ENCODE data around the gene RNF144A. TPM values are rescaled to one million over a fixed set of nuclear protein-coding genes. Genes with fewer than 3 reads are reported as not detected.

The RNF144A gene
- total and polyA plus RNA-seq, 2 donors, result 4.3 to 28.5 TPM

DNA sequence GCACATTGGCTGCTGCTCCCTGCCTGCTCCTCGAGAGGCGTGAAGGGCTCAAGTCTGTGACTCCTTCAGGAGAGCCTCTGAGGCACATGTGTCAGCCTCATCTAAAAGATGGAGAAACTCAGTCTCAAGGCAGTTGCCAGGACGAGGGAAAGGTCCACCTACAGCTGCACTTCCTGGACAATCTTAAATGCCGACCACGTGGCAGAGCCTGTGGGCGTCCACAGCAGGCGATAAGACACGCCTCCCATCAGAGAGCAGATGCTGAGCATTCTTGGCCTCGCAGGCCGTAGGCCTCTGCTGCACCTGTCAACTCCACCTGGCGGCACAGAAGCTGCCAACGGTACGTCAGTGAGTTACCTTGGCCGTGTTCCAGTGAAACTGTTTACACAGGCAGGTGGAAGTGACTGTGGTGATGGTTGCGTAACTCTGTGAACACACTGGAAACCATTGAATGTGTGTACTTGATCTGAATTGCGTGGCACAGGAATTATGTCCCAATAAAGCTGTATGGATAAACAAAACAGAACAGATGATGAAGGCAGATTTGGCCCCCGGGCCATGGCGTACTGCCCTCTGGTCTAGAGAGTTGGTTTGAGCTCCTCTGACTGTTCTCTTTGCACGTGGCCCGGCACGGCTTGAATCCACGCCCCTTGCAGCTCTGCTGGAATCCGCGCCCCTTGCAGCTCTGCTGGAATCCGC, 114.5 kb downstream of the RNF144A start:
- no peak overlapping the region for H3K27ac ChIP-seq (ENCODE audit: low read depth)
- H3K36me3 ChIP-seq (ENCODE audit: insufficient read depth), result no peaks in the 10 kb centered on the region
- H3K4me1 ChIP-seq (ENCODE audit: insufficient read depth), result no peaks in the 10 kb centered on the region
- 79% methylated on average over 25 of the region's 25 CpGs for WGBS
- H3K4me3 ChIP-seq (ENCODE audit: low read depth, low read length), result no peak overlapping the region
- peak; percentile 68 for DNase-seq (ENCODE audit: extremely low spot score)

DNA sequence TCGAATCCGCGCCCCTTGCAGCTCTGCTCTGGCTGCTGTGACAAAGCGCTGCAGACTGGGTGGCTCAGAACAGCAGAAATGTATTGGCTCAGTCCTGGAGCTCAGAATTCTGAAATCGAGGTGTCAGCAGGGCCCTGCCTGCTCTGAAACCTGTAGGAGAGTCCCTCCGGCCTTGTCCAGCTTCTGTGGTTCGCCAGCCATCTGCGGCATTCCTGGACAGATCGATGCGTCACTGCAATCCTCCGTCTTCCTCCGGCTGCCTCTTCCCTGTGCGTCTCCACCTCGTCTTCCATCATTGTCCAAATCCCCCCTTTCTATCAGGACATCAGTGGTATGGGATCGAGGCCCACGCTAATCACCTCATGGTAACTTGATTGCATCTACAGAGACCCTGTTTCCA, 115.2 kb downstream of the RNF144A start:
- Histone ChIP-seq H3K4me3 (ENCODE audit: low read depth, low read length) (no peak overlapping the region), H3K27ac (ENCODE audit: low read depth) (no peak overlapping the region), H3K4me1 (ENCODE audit: insufficient read depth) (no peaks in the 10 kb centered on the region), H3K36me3 (ENCODE audit: insufficient read depth) (no peaks in the 10 kb centered on the region)
- no peak for DNase-seq (ENCODE audit: extremely low spot score)
- 98% methylated on average over 16 of the region's 16 CpGs for WGBS

DNA sequence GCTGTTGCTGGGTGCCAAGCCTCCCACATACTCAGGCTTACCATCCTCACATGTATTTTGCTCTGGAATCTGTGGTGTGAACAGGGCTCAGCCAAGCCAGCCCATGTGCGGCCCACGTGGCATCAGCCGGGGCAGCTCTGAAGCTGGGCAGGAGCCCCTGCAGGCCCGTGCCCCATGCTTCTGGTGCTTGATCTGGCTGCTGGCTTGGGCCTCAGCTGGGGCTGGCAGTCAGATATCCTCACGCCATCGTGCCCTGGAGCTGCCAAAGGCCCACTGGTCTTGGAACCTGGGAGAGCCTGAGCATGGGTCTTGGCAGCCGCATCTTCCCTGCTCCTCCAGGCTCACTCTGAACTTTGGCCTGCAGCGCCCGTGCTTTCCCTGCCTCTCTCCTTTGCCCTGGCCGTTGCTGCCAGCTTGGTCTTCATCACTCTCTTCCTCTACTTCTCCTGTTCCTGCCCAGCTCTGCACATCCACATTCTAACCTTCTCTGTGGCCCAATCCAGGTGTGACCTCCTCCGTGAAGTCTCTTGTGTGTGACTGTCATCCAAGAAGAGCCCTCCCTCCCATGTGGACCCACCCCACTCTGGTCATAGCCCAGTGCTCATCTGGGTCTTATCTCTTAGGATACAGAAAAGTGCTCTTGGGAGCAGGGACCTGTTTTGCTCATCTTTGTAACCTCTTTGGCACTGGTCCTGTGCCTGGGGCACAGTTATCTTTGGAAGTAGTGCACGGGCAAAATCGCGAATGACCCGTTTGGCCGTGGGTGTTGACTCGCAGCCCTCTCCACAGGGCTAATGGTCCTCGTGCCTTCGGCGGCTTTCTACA, 116.1 kb downstream of the RNF144A start:
- H3K36me3 ChIP-seq (ENCODE audit: insufficient read depth), result no peaks in the 10 kb centered on the region
- H3K4me1 ChIP-seq (ENCODE audit: insufficient read depth), result no peaks in the 10 kb centered on the region

DNA sequence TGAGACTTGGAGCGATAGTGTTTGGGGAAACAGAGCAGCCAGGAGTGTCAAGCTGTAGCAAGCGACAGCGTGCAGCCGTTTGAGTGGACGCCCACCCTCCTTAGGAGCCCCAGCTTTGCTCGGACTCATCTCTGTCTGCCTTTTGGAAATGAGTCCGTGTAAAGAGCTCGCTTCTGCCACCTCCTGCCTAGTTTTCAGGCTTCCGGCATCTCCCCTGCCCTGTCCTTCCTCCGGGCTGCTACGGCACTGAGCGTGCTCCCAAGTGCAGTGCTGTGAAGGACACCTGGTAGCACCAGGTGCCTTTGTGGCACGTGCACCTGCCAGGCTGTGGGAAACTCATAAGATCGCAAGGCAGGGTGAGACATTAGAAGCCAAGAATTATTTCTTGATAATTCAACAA, 117.1 kb downstream of the RNF144A start:
- DNase-seq (ENCODE audit: extremely low spot score), result no peak
- Histone ChIP-seq H3K36me3 (ENCODE audit: insufficient read depth) (no peaks in the 10 kb centered on the region), H3K4me3 (ENCODE audit: low read depth, low read length) (no peak overlapping the region), H3K4me1 (ENCODE audit: insufficient read depth) (no peaks in the 10 kb centered on the region), H3K27ac (ENCODE audit: low read depth) (no peak overlapping the region)
- WGBS, result 37% methylated on average over 14 of the region's 14 CpGs

More for the DNA sequence above, 116.1 kb downstream of the RNF144A start:
- Histone ChIP-seq H3K27ac (ENCODE audit: low read depth) (no peak overlapping the region), H3K4me3 (ENCODE audit: low read depth, low read length) (no peak overlapping the region)
- no peak for DNase-seq (ENCODE audit: extremely low spot score)
- 94% methylated on average over 20 of the region's 20 CpGs for WGBS

DNA sequence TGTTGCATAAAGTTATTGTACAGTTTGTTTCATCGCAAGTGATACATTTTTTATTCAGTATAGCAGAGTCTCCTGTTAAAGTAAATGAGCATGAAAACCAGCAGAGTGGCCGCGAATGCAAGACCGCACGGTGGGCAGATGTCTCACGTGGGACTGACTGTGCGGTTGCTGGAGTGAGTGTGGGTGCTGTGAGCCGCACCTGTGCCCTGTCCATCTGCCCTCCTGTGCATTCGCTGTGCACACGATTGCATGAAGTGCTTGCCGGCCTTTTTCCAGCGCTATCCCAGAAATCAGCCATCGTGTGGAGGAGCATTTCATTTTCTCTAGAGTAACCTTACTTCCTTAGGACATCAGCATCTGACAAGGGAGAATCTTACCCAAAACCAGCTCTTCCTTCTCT, 118.7 kb downstream of the RNF144A start:
- Histone ChIP-seq H3K4me3 (ENCODE audit: low read depth, low read length) (no peak overlapping the region), H3K4me1 (ENCODE audit: insufficient read depth) (no peaks in the 10 kb centered on the region), H3K36me3 (ENCODE audit: insufficient read depth) (no peaks in the 10 kb centered on the region), H3K27ac (ENCODE audit: low read depth) (no peak overlapping the region)
- WGBS, result 96% methylated on average over 13 of the region's 13 CpGs
- no peak for DNase-seq (ENCODE audit: extremely low spot score)

DNA sequence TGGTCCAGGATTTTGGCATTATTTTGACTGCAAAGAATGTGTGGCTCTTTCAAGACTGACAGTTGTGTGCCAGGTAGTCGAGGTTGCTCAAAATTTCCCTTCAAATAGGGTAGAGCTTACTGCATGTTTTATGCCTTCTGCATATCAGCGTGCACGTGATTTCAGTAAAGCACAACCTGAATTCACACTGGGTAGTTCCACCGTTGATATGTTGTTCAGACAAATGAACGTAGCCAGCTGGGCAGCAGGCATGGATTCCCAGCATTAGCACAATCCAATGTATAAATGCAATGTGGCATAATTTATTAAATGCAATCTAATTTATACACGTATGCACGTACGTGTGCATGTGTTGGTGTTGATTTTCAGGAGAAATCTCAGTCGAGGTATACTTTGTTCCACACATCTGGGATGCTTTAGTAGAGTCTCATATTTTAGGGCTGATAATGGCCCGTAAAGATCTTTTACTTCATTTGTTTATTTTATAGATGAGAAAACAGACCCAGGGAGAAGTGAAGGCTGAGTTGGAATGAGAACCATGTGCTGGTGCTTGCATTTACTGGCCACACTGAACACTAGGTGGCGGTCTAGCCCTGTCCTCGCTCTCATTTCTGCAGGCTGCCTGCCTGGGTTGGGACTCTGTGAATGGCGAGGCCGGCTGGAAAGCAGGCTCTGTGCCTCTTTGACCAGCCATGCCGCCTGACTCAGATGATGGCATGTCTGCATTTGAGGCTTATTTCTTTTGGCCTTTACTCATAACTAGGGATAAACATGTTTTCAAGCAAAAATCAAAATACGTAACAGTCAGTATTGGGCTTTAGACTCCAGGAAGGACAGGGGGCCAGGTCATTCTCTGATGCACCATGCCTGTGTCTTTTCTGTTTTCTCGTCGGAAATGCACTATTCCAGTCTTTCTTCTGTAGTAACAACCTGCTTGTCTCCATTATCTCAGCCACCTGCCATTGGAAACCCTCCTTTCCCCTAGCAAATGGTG, 120.4 kb downstream of the RNF144A start:
- no peaks in the 10 kb centered on the region for H3K4me1 ChIP-seq (ENCODE audit: insufficient read depth)
- no peaks in the 10 kb centered on the region for H3K36me3 ChIP-seq (ENCODE audit: insufficient read depth)
- H3K4me3 ChIP-seq (ENCODE audit: low read depth, low read length), result no peak overlapping the region
- 50% methylated on average over 18 of the region's 18 CpGs for WGBS
- no peak overlapping the region for H3K27ac ChIP-seq (ENCODE audit: low read depth)
- peak; percentile 54 for DNase-seq (ENCODE audit: extremely low spot score)

DNA sequence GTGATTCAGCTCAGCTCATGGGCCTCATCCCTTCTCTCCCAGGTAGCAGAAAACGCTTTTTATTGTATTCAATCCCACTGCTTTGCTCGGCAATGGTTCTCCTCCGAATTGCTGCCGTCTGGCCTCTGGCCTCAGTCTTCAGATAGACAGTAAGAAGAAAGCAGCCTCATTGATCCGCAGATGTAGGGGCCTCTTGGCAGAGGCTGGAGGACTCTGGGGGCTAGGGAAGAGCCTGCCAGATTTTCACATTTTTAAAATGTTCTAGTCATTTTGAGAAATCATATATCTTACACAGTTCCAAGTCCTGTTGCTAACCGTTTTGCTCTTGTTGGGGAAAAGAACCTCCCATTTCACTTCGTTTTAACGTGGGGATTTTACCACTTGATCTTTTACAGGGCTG, 123.3 kb downstream of the RNF144A start:
- no peaks in the 10 kb centered on the region for H3K36me3 ChIP-seq (ENCODE audit: insufficient read depth)
- no peak overlapping the region for H3K4me3 ChIP-seq (ENCODE audit: low read depth, low read length)
- H3K27ac ChIP-seq (ENCODE audit: low read depth), result no peak overlapping the region
- 78% methylated on average over 8 of the region's 8 CpGs for WGBS
- no peak for DNase-seq (ENCODE audit: extremely low spot score)
- H3K4me1 ChIP-seq (ENCODE audit: insufficient read depth), result no peaks in the 10 kb centered on the region

DNA sequence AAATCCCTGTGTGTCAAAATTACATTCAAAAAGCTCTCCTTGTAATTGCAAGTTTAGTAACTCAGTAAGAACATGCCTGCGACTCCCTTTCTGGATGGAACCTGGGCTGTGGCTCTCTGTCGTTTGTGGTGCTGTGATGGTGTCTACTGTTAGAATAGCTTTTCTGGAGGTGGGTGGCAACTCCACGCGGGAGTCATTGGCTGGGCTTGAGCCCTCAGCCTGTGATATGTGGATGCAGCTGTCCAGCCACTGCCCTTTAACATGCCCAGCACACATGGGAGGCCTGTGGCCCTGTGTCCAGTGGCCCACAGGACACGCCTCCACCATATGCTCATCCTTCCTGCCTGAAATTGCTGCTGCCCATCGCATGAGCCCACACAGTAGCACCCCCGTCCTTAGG, 124.2 kb downstream of the RNF144A start:
- H3K27ac ChIP-seq (ENCODE audit: low read depth), result no peak overlapping the region
- no peaks in the 10 kb centered on the region for H3K36me3 ChIP-seq (ENCODE audit: insufficient read depth)
- WGBS, result 91% methylated on average over 7 of the region's 7 CpGs
- no peak for DNase-seq (ENCODE audit: extremely low spot score)
- no peaks in the 10 kb centered on the region for H3K4me1 ChIP-seq (ENCODE audit: insufficient read depth)
- H3K4me3 ChIP-seq (ENCODE audit: low read depth, low read length), result no peak overlapping the region

DNA sequence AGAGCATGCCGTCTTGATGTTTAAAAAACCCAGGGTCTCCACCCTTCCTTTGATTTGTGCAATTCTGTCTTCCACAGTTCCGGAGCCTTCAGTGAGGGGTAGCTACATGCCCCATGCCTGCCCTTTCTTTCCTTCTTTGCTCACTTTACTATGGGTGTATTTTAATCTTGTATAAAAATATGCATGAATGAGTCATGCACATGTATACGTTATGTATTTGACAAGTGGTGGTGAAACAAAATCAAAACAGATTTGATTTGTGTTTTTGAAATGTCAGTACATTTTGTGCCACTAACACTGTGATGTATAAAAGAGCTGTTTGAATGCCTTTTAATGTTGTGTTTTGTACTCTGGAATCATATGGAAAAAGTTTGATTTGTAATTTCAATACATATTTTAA, 126.5 kb downstream of the RNF144A start:
- Histone ChIP-seq H3K36me3 (ENCODE audit: insufficient read depth) (no peaks in the 10 kb centered on the region), H3K4me3 (ENCODE audit: low read depth, low read length) (no peak overlapping the region), H3K4me1 (ENCODE audit: insufficient read depth) (no peaks in the 10 kb centered on the region), H3K27ac (ENCODE audit: low read depth) (no peak overlapping the region)
- no peak for DNase-seq (ENCODE audit: extremely low spot score)
- WGBS, result 73% methylated on average over 3 of the region's 3 CpGs

DNA sequence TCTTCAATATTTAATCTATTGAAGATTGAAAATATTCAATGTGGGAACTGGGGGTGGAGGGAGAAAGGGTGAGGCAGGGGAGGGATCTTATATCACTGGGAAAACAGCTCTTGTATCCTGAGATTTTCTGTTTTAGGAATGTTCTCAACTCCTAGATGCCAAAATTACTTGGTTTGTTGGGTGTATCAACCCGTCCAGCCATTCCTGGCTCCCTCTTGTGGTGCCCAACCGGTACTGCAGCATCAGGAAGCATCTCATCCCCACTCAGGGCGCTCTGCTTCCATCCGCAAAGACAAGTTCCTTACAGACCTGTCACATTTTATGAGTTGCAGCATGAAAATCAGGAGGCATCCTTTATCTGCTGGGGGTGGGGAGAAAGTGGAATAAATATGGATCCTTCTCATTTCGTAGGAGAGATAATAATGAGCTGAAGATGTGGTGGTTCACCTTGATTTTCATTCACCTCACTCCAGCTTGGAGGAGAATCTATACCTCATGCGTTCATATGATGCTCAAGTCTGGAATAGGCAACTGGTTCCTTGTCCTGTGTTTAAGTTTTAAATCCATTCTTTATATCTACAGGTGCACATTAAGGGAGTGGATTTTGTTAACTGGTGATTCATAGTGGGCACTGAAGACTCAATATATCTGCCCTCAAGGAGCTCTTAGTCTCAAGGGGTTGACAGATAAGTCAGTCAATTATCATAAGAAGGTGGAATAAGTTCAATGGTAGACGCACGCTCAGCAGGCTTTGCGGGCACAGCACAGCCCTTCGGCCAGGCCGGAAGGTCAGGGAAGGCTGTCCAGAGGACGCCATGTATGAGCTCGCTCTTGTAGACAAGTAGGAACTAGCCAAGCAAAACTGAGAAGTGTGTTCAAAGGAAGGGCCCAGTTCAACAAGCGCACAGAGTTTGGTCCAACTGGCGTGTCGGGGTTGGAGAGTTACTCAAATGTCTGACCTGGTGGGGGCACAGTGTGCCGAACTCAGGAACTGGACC, 127.3 kb downstream of the RNF144A start:
- Histone ChIP-seq H3K27ac (ENCODE audit: low read depth) (no peak overlapping the region), H3K36me3 (ENCODE audit: insufficient read depth) (no peaks in the 10 kb centered on the region), H3K4me3 (ENCODE audit: low read depth, low read length) (no peak overlapping the region), H3K4me1 (ENCODE audit: insufficient read depth) (no peaks in the 10 kb centered on the region)
- 86% methylated on average over 17 of the region's 17 CpGs for WGBS
- DNase-seq (ENCODE audit: extremely low spot score), result no peak

DNA sequence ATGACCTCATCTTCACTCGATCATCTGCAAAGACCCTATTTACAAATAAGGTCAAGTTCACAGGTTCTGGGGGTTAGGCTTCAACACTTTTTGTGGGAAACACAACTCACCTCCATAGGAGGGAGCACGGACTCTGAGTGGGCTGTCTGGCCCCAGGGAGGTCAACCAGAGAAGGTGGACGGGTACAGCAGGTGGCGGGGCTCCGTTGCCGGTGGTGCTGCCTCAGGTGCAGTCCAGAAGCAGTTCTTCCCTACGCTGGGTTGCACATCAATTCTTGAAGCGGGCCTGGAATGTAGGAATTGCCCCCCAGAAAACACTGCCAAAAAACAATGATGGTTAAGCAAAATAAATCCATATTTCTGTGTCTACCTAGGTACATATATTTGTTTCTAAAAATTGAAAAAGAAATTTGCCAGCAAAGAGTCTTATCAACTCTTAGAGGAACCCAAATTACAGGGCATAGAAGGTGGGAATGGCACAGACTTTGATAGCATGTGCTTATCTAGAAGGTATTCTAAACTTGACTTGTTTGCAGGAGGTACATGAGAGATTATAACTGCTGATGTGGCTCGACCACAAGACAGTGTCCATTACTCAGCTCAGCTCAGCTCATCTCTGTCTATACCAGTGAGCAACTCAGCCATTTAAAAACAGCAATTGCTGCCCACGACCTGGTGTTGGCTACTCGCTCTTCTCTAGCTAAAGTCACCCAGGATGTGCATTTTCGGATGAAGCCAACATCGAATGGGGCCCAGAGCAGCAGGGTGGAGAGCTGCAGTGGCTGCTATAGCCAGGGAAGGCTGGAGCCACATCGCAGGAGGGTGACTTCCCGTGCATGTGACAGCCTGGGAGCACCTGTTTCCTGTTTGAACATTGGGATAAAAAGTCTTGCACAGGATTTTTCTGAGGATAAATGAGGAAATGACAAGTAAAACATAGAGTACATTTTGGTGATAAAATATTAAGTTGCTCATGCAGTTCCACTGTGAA, 128.7 kb downstream of the RNF144A start:
- Histone ChIP-seq H3K4me1 (ENCODE audit: insufficient read depth) (no peaks in the 10 kb centered on the region), H3K36me3 (ENCODE audit: insufficient read depth) (no peaks in the 10 kb centered on the region), H3K4me3 (ENCODE audit: low read depth, low read length) (no peak overlapping the region), H3K27ac (ENCODE audit: low read depth) (no peak overlapping the region)
- 85% methylated on average over 15 of the region's 15 CpGs for WGBS
- no peak for DNase-seq (ENCODE audit: extremely low spot score)

DNA sequence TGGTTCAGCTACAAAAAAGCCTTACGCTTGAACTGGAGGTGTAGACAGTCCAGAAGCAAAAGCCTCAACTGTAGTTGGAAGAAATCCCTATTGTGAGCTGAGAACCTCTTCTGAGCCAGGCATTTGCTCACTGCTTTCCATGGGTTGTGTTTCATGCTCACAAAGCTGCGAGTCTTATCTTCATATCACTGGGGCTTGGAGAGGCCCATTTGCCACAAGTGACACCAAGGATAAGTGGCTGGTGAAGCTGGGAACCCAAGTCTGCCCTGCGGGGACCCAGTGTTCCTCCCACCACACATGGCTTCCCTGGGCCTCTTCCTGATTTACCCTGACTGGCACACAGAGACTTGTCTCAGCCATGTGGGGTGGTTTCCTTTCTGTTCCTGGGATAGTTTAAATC, 130.4 kb downstream of the RNF144A start:
- 66% methylated on average over 3 of the region's 3 CpGs for WGBS
- Histone ChIP-seq H3K4me1 (ENCODE audit: insufficient read depth) (no peaks in the 10 kb centered on the region), H3K4me3 (ENCODE audit: low read depth, low read length) (no peak overlapping the region), H3K27ac (ENCODE audit: low read depth) (no peak overlapping the region), H3K36me3 (ENCODE audit: insufficient read depth) (no peaks in the 10 kb centered on the region)
- DNase-seq (ENCODE audit: extremely low spot score), result no peak
